Measurements from ENCODE around the gene MAGI3. TPM values are rescaled to one million over a fixed set of nuclear protein-coding genes. Genes with fewer than 3 reads are reported as not detected.

The MAGI3 gene
- total RNA-seq = 23.8 and 28.6 TPM in 2 replicates

GRCh38 chr1:113389953-113390834 is at the start of gene MAGI3:
Gene MAGI3 (plus strand): TSS chr1:113390515. CDS start chr1:113391034, 519 bp downstream.

Small RNA genes within 50 kb of the gene (small RNA-seq; reads per million reads assigned to genes)
- not detected for gene MTND5P20

Measured in thoracic aorta endothelial cell (primary cell).